K562 (cell line): ENCODE results near the gene SLC39A13. TPM values are rescaled to one million over a fixed set of nuclear protein-coding genes. Genes with fewer than 3 reads are reported as not detected.

Experiments used
- ARID4B ChIP-seq: sonication (generic); formaldehyde crosslinking; IDR thresholded peaks from 2 replicates; pipeline ENCODE4 v1.8.0; 2022; ENCODE audit warnings: mild to moderate bottlenecking, missing genetic modification reagents
- CEBPG ChIP-seq, 3 experiments: fragments of 200-800 bp in 1 of 3; sonication (Bioruptor generic) in 1 of 3; sonication (generic) in 1 of 3; formaldehyde crosslinking in 1 of 3; IDR thresholded peaks in 2 of 3; conservative IDR thresholded peaks in 1 of 3; 2 replicates each; pipeline versions ENCODE4 v1.6.1 to v1.8.0; 2016 to 2022; ENCODE audit warnings: missing compliant biosample characterization in 2 of 3, missing genetic modification characterization in 2 of 3, mild to moderate bottlenecking in 1 of 3, missing genetic modification reagents in 1 of 3
- ETV6 ChIP-seq, 3 experiments: fragments of 150-350 bp in 1 of 3; sonication (generic) in 1 of 3; formaldehyde crosslinking in 1 of 3; IDR thresholded peaks; 2 replicates each; pipeline versions ENCODE4 v1.6.1 to v1.8.0; 2014 to 2022; ENCODE audit warnings: borderline replicate concordance in 2 of 3, low read depth in 2 of 3, antibody characterized with exemption in 1 of 3, low read length in 1 of 3, mild to moderate bottlenecking in 1 of 3, missing genetic modification reagents in 1 of 3
- MAX ChIP-seq: sonication (generic); formaldehyde crosslinking; IDR thresholded peaks from 2 replicates; pipeline ENCODE4 v1.9.0; 2022; ENCODE audit warnings: mild to moderate bottlenecking, missing genetic modification reagents
- MIER1 ChIP-seq: fragments of 450-650 bp; IDR thresholded peaks from 2 replicates; pipeline ENCODE4 v1.6.1; 2016; ENCODE audit warnings: antibody characterized with exemption, mild to moderate bottlenecking, low read depth
- PYGO2 ChIP-seq: fragments of 450-650 bp; IDR thresholded peaks from 2 replicates; pipeline ENCODE4 v1.6.1; 2016; ENCODE audit warnings: mild to moderate bottlenecking, missing genetic modification characterization, moderate library complexity, missing compliant biosample characterization
- RCOR1 ChIP-seq, 2 experiments: IDR thresholded peaks; 2 replicates each; pipeline ENCODE4 v1.6.1; 2012; ENCODE audit warnings: low read depth in 2 of 2, low read length in 2 of 2, borderline replicate concordance in 1 of 2, improper control_type of control experiment in 1 of 2
- RERE ChIP-seq: sonication (generic); formaldehyde crosslinking; IDR thresholded peaks from 2 replicates; pipeline ENCODE4 v1.8.0; 2023; ENCODE audit warnings: missing genetic modification reagents, mild to moderate bottlenecking, borderline replicate concordance
- SMARCE1 ChIP-seq: fragments of 450-650 bp; IDR thresholded peaks from 2 replicates; pipeline ENCODE4 v1.7.1; 2016; ENCODE audit warnings: mild to moderate bottlenecking
- ZBTB9 ChIP-seq: fragments of 450-650 bp; formaldehyde crosslinking; IDR thresholded peaks from 2 replicates; pipeline ENCODE4 v1.4.0; 2020; ENCODE audit warnings: mild to moderate bottlenecking, moderate library complexity
- ZNF174 ChIP-seq: fragments of 250-450 bp; sonication (Bioruptor Pico); IDR thresholded peaks from 2 replicates; pipeline ENCODE4 v1.4.0; 2020; ENCODE audit warnings: mild to moderate bottlenecking
- ZNF274 ChIP-seq: IDR thresholded peaks from 2 replicates; pipeline ENCODE4 v1.6.1; 2011; ENCODE audit warnings: low read depth, mild to moderate bottlenecking, low read length, moderate library complexity, borderline replicate concordance
- ZNF695 ChIP-seq: fragments of 450-650 bp; formaldehyde crosslinking; IDR thresholded peaks from 2 replicates; pipeline ENCODE4 v1.4.0; 2020; ENCODE audit warnings: mild to moderate bottlenecking, moderate library complexity
- polyA plus RNA-seq, 8 experiments: library from polyadenylated mRNA; depleted of rRNA in 4 of 8; stranded (reverse) in 5 of 8; unstranded in 3 of 8; fragments of >200 nt; fragmentation: Nextera tagmentation in 2 of 8; fragmentation: Illumina TruSeq in 1 of 8; extraction: Ambion mirVana in 2 of 8; extraction: Trizol in 1 of 8; gene quantifications; 2 replicates each; pipeline versions ENCODE4 v1.2.1 to v1.2.3, GENCODE V29; 2011 to 2014; ENCODE audit warnings: inconsistent platforms in 1 of 8, missing spikeins in 1 of 8
- total RNA-seq, 7 experiments: library from RNA; depleted of rRNA in 6 of 7; stranded (reverse); fragments of >200 nt in 6 of 7; fragmentation: Illumina TruSeq in 2 of 7; extraction: Trizol in 2 of 7; gene quantifications; 2 replicates each; pipeline versions ENCODE4 v1.2.1 to v1.2.3, GENCODE V29; 2011 to 2021; ENCODE audit warnings: low replicate concordance in 1 of 7

The SLC39A13 gene
- total and polyA plus RNA-seq, 9 of the 15 experiments (the other 6 are each of a cell fraction or from before 2014, with no cell fraction given), result 0.17 to 15.9 (median 3.2) TPM

- TF ChIP-seq ZNF695 (CRISPR knock-in tag), result peak; percentile 31; the same call in 1 of the 2 replicates
- TF ChIP-seq ZNF174 (CRISPR knock-in tag), result no peak
- peak; percentile 83 for TF ChIP-seq MAX (CRISPR knock-in tag)
- no peak for TF ChIP-seq SMARCE1
- no peak for TF ChIP-seq RERE (CRISPR knock-in tag)
- TF ChIP-seq RCOR1 (IDR thresholded peaks at IDR 0.05; ENCODE audit: borderline replicate concordance in 1 of 2, low read depth in 2 of 2, low read length in 2 of 2), result no peak
- TF ChIP-seq PYGO2, result no peak
- peak; percentile 61 for TF ChIP-seq ARID4B (CRISPR knock-in tag)
- 0 out of 2 replicates have a peak, but pooled peaks have one; percentile 44 for TF ChIP-seq ZBTB9 (CRISPR knock-in tag)
- TF ChIP-seq MIER1, result no peak
- no peak for TF ChIP-seq ETV6 (IDR thresholded peaks at IDR 0.05; ENCODE audit: borderline replicate concordance in 1 of 2, low read depth in 2 of 2, low read length in 1 of 2)
- no peak for TF ChIP-seq ETV6 (CRISPR knock-in tag; IDR thresholded peaks at IDR 0.05; ENCODE audit: borderline replicate concordance)
- TF ChIP-seq ZNF274, result no peak
- TF ChIP-seq CEBPG (CRISPR knock-in tag; IDR thresholded peaks at IDR 0.05), result no peak
- no peak for TF ChIP-seq CEBPG (tag; conservative IDR thresholded peaks at IDR 0.05 in 1 of 2, IDR thresholded peaks at IDR 0.05 in 1 of 2)
Observed at GRCh38 chr11:47426062-47426956, 17.9 kb downstream of the SLC39A13 start, which contains the start of gene PSMC3 (continued).
